GM23338 (cell line): ENCODE results near the gene PCSK6.

Experiments
- CREB1 ChIP-seq: fragments of 250-450 bp; sonication (Bioruptor Pico); IDR thresholded peaks from 2 replicates; pipeline ENCODE4 v1.5.0; 2020; ENCODE audit warnings: low read depth, mild to moderate bottlenecking, moderate library complexity
- ETS1 ChIP-seq: IDR thresholded peaks from 2 replicates; pipeline ENCODE4 v1.6.1; 2016; ENCODE audit warnings: antibody characterized with exemption
- EZH2 ChIP-seq: fragments of 200-600 bp; sonication (generic); IDR thresholded peaks from one replicate; pipeline ENCODE4 v1.8.0; 2017; ENCODE audit warnings: antibody characterized with exemption, mild to moderate bottlenecking, low read depth; ENCODE audit not compliant: unreplicated experiment
- EZH2phosphoT487 ChIP-seq: fragments of 200-600 bp; sonication (generic); IDR thresholded peaks from one replicate; pipeline ENCODE4 v1.8.1; 2018; ENCODE audit warnings: antibody characterized with exemption; ENCODE audit not compliant: unreplicated experiment
- JUNB ChIP-seq: IDR thresholded peaks from one replicate; pipeline ENCODE4 v1.6.1; 2016; ENCODE audit warnings: antibody characterized with exemption; ENCODE audit not compliant: unreplicated experiment
- NANOG ChIP-seq: IDR thresholded peaks from 2 replicates; pipeline ENCODE4 v1.6.1; 2016; ENCODE audit warnings: antibody characterized with exemption, borderline replicate concordance
- POLR2AphosphoS5 ChIP-seq: IDR thresholded peaks from 2 replicates; pipeline ENCODE4 v1.6.1; 2016; ENCODE audit warnings: antibody characterized with exemption, low read depth
- REST ChIP-seq: IDR thresholded peaks from one replicate; pipeline ENCODE4 v1.6.1; 2018; ENCODE audit warnings: antibody characterized with exemption; ENCODE audit not compliant: unreplicated experiment
- ZNF114 ChIP-seq: fragments of 250-450 bp; sonication (Bioruptor Pico); IDR thresholded peaks from 2 replicates; pipeline ENCODE4 v1.5.0; 2020; ENCODE audit warnings: mild to moderate bottlenecking, moderate library complexity
- TF ChIP-seq, protein P1 (sequence below), 2 experiments: fragments of 200-600 bp in 1 of 2; sonication (generic) in 1 of 2; conservative IDR thresholded peaks; 2 replicates each; pipeline versions ENCODE4 v1.5.1 to v1.6.1; 2016 to 2017; ENCODE audit warnings: antibody characterized with exemption in 2 of 2, low read depth in 2 of 2, mild to moderate bottlenecking in 2 of 2, moderate library complexity in 1 of 2
- TF ChIP-seq, protein P2 (sequence below): fragments of 250-450 bp; sonication (Bioruptor Pico); IDR thresholded peaks from 2 replicates; pipeline ENCODE4 v1.5.0; 2020; ENCODE audit warnings: mild to moderate bottlenecking, moderate library complexity

GRCh38 chr15:101379647-101380046 lies 109.9 kb downstream of the PCSK6 start:
- TF ChIP-seq, protein P1, sequence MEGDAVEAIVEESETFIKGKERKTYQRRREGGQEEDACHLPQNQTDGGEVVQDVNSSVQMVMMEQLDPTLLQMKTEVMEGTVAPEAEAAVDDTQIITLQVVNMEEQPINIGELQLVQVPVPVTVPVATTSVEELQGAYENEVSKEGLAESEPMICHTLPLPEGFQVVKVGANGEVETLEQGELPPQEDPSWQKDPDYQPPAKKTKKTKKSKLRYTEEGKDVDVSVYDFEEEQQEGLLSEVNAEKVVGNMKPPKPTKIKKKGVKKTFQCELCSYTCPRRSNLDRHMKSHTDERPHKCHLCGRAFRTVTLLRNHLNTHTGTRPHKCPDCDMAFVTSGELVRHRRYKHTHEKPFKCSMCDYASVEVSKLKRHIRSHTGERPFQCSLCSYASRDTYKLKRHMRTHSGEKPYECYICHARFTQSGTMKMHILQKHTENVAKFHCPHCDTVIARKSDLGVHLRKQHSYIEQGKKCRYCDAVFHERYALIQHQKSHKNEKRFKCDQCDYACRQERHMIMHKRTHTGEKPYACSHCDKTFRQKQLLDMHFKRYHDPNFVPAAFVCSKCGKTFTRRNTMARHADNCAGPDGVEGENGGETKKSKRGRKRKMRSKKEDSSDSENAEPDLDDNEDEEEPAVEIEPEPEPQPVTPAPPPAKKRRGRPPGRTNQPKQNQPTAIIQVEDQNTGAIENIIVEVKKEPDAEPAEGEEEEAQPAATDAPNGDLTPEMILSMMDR (conservative IDR thresholded peaks at IDR 0.05; ENCODE audit: low read depth in 2 of 2): no peak
- TF ChIP-seq POLR2AphosphoS5 (no peak), EZH2phosphoT487 (no peak), EZH2 (no peak), ZNF114 (no peak), NANOG (no peak), ETS1 (no peak), REST (no peak), CREB1 (CRISPR knock-in tag) (no peak), JUNB (no peak)
- TF ChIP-seq, protein P2, sequence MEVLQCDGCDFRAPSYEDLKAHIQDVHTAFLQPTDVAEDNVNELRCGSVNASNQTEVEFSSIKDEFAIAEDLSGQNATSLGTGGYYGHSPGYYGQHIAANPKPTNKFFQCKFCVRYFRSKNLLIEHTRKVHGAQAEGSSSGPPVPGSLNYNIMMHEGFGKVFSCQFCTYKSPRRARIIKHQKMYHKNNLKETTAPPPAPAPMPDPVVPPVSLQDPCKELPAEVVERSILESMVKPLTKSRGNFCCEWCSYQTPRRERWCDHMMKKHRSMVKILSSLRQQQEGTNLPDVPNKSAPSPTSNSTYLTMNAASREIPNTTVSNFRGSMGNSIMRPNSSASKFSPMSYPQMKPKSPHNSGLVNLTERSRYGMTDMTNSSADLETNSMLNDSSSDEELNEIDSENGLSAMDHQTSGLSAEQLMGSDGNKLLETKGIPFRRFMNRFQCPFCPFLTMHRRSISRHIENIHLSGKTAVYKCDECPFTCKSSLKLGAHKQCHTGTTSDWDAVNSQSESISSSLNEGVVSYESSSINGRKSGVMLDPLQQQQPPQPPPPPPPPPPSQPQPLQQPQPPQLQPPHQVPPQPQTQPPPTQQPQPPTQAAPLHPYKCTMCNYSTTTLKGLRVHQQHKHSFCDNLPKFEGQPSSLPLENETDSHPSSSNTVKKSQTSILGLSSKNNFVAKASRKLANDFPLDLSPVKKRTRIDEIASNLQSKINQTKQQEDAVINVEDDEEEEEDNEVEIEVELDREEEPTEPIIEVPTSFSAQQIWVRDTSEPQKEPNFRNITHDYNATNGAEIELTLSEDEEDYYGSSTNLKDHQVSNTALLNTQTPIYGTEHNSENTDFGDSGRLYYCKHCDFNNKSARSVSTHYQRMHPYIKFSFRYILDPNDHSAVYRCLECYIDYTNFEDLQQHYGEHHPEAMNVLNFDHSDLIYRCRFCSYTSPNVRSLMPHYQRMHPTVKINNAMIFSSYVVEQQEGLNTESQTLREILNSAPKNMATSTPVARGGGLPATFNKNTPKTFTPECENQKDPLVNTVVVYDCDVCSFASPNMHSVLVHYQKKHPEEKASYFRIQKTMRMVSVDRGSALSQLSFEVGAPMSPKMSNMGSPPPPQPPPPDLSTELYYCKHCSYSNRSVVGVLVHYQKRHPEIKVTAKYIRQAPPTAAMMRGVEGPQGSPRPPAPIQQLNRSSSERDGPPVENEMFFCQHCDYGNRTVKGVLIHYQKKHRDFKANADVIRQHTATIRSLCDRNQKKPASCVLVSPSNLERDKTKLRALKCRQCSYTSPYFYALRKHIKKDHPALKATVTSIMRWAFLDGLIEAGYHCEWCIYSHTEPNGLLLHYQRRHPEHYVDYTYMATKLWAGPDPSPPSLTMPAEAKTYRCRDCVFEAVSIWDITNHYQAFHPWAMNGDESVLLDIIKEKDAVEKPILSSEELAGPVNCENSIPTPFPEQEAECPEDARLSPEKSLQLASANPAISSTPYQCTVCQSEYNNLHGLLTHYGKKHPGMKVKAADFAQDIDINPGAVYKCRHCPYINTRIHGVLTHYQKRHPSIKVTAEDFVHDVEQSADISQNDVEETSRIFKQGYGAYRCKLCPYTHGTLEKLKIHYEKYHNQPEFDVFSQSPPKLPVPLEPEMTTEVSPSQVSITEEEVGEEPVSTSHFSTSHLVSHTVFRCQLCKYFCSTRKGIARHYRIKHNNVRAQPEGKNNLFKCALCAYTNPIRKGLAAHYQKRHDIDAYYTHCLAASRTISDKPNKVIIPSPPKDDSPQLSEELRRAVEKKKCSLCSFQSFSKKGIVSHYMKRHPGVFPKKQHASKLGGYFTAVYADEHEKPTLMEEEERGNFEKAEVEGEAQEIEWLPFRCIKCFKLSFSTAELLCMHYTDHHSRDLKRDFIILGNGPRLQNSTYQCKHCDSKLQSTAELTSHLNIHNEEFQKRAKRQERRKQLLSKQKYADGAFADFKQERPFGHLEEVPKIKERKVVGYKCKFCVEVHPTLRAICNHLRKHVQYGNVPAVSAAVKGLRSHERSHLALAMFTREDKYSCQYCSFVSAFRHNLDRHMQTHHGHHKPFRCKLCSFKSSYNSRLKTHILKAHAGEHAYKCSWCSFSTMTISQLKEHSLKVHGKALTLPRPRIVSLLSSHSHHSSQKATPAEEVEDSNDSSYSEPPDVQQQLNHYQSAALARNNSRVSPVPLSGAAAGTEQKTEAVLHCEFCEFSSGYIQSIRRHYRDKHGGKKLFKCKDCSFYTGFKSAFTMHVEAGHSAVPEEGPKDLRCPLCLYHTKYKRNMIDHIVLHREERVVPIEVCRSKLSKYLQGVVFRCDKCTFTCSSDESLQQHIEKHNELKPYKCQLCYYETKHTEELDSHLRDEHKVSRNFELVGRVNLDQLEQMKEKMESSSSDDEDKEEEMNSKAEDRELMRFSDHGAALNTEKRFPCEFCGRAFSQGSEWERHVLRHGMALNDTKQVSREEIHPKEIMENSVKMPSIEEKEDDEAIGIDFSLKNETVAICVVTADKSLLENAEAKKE (CRISPR knock-in tag): no peak
